Neural cell (in vitro differentiated cells): ENCODE data around the gene OGFR. TPM values are rescaled to one million over a fixed set of nuclear protein-coding genes. Genes with fewer than 3 reads are reported as not detected.

Source experiments
- H2AFZ ChIP-seq: fragments of 200-600, 300-800 bp; sonication (generic), shearing (Covaris generic); 2 replicates; pipeline ENCODE4 v1.6.0; 2014; ENCODE audit warnings: low read depth, mild to moderate bottlenecking, antibody characterized with exemption, low read length, moderate library complexity
- H3F3A ChIP-seq: fragments of 200-600 bp; shearing (Covaris generic); 2 replicates; pipeline ENCODE4 v1.6.1; 2016; ENCODE audit warnings: mild to moderate bottlenecking, moderate library complexity, mixed read lengths, antibody characterized with exemption, low read length; ENCODE audit not compliant: insufficient read depth, poor library complexity, severe bottlenecking
- H3K27ac ChIP-seq: fragments of 200-600, 300-800 bp; sonication (generic), shearing (Covaris generic); 2 replicates; pipeline ENCODE4 v1.5.1; 2014; ENCODE audit warnings: mild to moderate bottlenecking, low read length, moderate library complexity
- H3K27me3 ChIP-seq: fragments of 300-800, 200-600 bp; sonication (generic), shearing (Covaris generic); 2 replicates; pipeline ENCODE4 v1.6.0; 2014; ENCODE audit warnings: mild to moderate bottlenecking, low read depth, low read length, moderate library complexity; ENCODE audit not compliant: insufficient read depth
- H3K36me3 ChIP-seq: fragments of 300-800, 200-600 bp; sonication (generic), shearing (Covaris generic); 2 replicates; pipeline ENCODE4 v1.5.1; 2014; ENCODE audit warnings: mild to moderate bottlenecking, antibody characterized with exemption, low read length, moderate library complexity; ENCODE audit not compliant: insufficient read depth
- H3K4me2 ChIP-seq: fragments of 300-800, 200-600 bp; sonication (generic), shearing (Covaris generic); 2 replicates; pipeline ENCODE4 v1.6.0; 2014; ENCODE audit warnings: mild to moderate bottlenecking, low read length
- H3K4me3 ChIP-seq: fragments of 300-800, 200-600 bp; sonication (generic), shearing (Covaris generic); 2 replicates; pipeline ENCODE4 v1.5.1; 2014; ENCODE audit warnings: mild to moderate bottlenecking, low read length, moderate library complexity
- H3K79me2 ChIP-seq: fragments of 200-600 bp; shearing (Covaris generic); replicated peaks from 2 replicates; pipeline ENCODE4 v1.6.0; 2014; ENCODE audit warnings: mild to moderate bottlenecking, low read length, moderate library complexity; ENCODE audit not compliant: insufficient read depth
- H3K9ac ChIP-seq: fragments of 300-800, 200-600 bp; sonication (generic), shearing (Covaris generic); 2 replicates; pipeline ENCODE4 v1.6.1; 2016; ENCODE audit warnings: mild to moderate bottlenecking, low read length, mixed read lengths
- H3K9me2 ChIP-seq: fragments of 200-600 bp; shearing (Covaris generic); 2 replicates; pipeline ENCODE4 v1.6.1; 2016; ENCODE audit warnings: mild to moderate bottlenecking, low read length, mixed read lengths; ENCODE audit not compliant: insufficient read depth
- H3K9me3 ChIP-seq: fragments of 200-600, 300-800 bp; sonication (generic), shearing (Covaris generic); 2 replicates; pipeline ENCODE4 v1.6.1; 2016; ENCODE audit warnings: mild to moderate bottlenecking, mixed run types, low read length, moderate library complexity, mixed read lengths
- H4K20me1 ChIP-seq: fragments of 200-600 bp; shearing (Covaris generic); 2 replicates; pipeline ENCODE4 v1.6.1; 2016; ENCODE audit warnings: mild to moderate bottlenecking, mixed run types; ENCODE audit not compliant: insufficient read depth
- CTCF ChIP-seq: fragments of 450-650 bp; IDR thresholded peaks from 2 replicates; pipeline ENCODE4 v1.5.1; 2014; ENCODE audit warnings: antibody characterized with exemption, mild to moderate bottlenecking, moderate library complexity; ENCODE audit not compliant: poor library complexity, severe bottlenecking
- EP300 ChIP-seq: fragments of 450-650 bp; conservative IDR thresholded peaks from 2 replicates; pipeline ENCODE4 v1.6.1; 2014; ENCODE audit warnings: antibody characterized with exemption, mild to moderate bottlenecking, moderate library complexity; ENCODE audit not compliant: poor library complexity, severe bottlenecking
- EZH2 ChIP-seq: fragments of 200-600, 300-800 bp; shearing (Covaris generic), sonication (generic); IDR thresholded peaks from 2 replicates; pipeline ENCODE4 v1.6.1; 2014; ENCODE audit warnings: antibody characterized with exemption, low read length, borderline replicate concordance, mild to moderate bottlenecking; ENCODE audit not compliant: insufficient read depth, poor library complexity, severe bottlenecking
- MXI1 ChIP-seq: fragments of 450-650 bp; conservative IDR thresholded peaks from 2 replicates; pipeline ENCODE4 v1.6.1; 2014; ENCODE audit warnings: antibody characterized with exemption, mild to moderate bottlenecking; ENCODE audit not compliant: poor library complexity, severe bottlenecking
- POLR2AphosphoS5 ChIP-seq: IDR thresholded peaks from 2 replicates; pipeline ENCODE4 v1.6.1; 2012
- RAD21 ChIP-seq: fragments of 450-650 bp; conservative IDR thresholded peaks from 2 replicates; pipeline ENCODE4 v1.6.1; 2014; ENCODE audit warnings: antibody characterized with exemption, mild to moderate bottlenecking, moderate library complexity
- REST ChIP-seq: IDR thresholded peaks from 2 replicates; pipeline ENCODE4 v1.6.1; 2012; ENCODE audit warnings: borderline replicate concordance
- SMC3 ChIP-seq: fragments of 450-650 bp; conservative IDR thresholded peaks from 2 replicates; pipeline ENCODE4 v1.6.1; 2014; ENCODE audit warnings: antibody characterized with exemption, mild to moderate bottlenecking, moderate library complexity; ENCODE audit not compliant: poor library complexity
- TAF1 ChIP-seq: IDR thresholded peaks from 2 replicates; pipeline ENCODE4 v1.6.1; 2012; ENCODE audit warnings: low read depth
- polyA plus RNA-seq: library from polyadenylated mRNA; depleted of rRNA; stranded (reverse); fragments of >200 nt; gene quantifications from 2 replicates; pipeline ENCODE4 v1.2.3, GENCODE V29; 2014

OGFR gene
- polyA plus RNA-seq, 1 donor from 2014 or later: 15.6 TPM

- no peaks in the 10 kb centered on the region for H3K27me3 ChIP-seq
- no peak overlapping the region for H3K4me2 ChIP-seq
- TF ChIP-seq TAF1 (no peak), EP300 (no peak), RAD21 (no peak), EZH2 (no peak), SMC3 (no peak), REST (no peak), CTCF (no peak), MXI1 (no peak), POLR2AphosphoS5 (no peak)
- H3K9me3 ChIP-seq: no peaks in the 10 kb centered on the region
- no peak overlapping the region for H2AFZ ChIP-seq
- H3K36me3 ChIP-seq: no peaks in the 10 kb centered on the region
- no peak overlapping the region for H3K27ac ChIP-seq
- H3K9ac ChIP-seq: no peak overlapping the region
- H3F3A ChIP-seq: no peaks in the 10 kb centered on the region
- H3K4me3 ChIP-seq: no peak overlapping the region
- no peaks in the 10 kb centered on the region for H3K9me2 ChIP-seq
- H3K79me2 ChIP-seq: no peaks in the 10 kb centered on the region
- no peaks in the 10 kb centered on the region for H4K20me1 ChIP-seq
These were observed 25.6 kb downstream of the OGFR start for GRCh38 chr20:62830251-62830650.

- TF ChIP-seq REST: no peak
- no peak for TF ChIP-seq EP300
- no peak for TF ChIP-seq MXI1
- no peak for TF ChIP-seq POLR2AphosphoS5
- TF ChIP-seq CTCF: no peak
- TF ChIP-seq TAF1: no peak
- TF ChIP-seq SMC3: no peak
- TF ChIP-seq EZH2: no peak
- no peak for TF ChIP-seq RAD21
- no peaks in the 10 kb centered on the region for H4K20me1 ChIP-seq
- no peak overlapping the region for H3K4me3 ChIP-seq
- H3K27ac ChIP-seq: no peak overlapping the region
- no peaks in the 10 kb centered on the region for H3K27me3 ChIP-seq
- no peaks in the 10 kb centered on the region for H3K9me3 ChIP-seq
- no peaks in the 10 kb centered on the region for H3K79me2 ChIP-seq
- no peaks in the 10 kb centered on the region for H3K36me3 ChIP-seq
- no peak overlapping the region for H3K9ac ChIP-seq
- H3K4me2 ChIP-seq: no peak overlapping the region
- H2AFZ ChIP-seq: no peak overlapping the region
- H3K9me2 ChIP-seq: no peaks in the 10 kb centered on the region
- no peaks in the 10 kb centered on the region for H3F3A ChIP-seq
These were observed 26.2 kb downstream of the OGFR start for GRCh38 chr20:62830821-62831220.
